WTC11 (cell line): ENCODE results near the gene UNC93B1. TPM values are rescaled to one million over a fixed set of nuclear protein-coding genes. Genes with fewer than 3 reads are reported as not detected.

Experiments used
- ATAC-seq: fragments of 200-7000 bp; cut with Tn5 transposase; 2 replicates; pipeline ENCODE4 v1.10.0; 2021; ENCODE audit warnings: mild to moderate bottlenecking, moderate library complexity
- Bru-seq: library from RNA; stranded (reverse); fragments of 400-500 nt; gene quantifications from one replicate; lab custom pipeline; 2021; lab: Mats Ljungman, UMichigan
- CTCF ChIA-PET: fragments of 300-600 bp; sonication (Branson Sonifier 250); formaldehyde crosslinking; loops from one replicate; lab custom pipeline; 2021; ENCODE audit warnings: antibody characterized with exemption; lab: Charles Lee
- POLR2A ChIA-PET: fragments of 350-600 bp; sonication (Branson Sonifier 250); formaldehyde crosslinking; loops from one replicate; lab custom pipeline; 2021; ENCODE audit warnings: antibody characterized with exemption; lab: Charles Lee
- DNase-seq: peaks from one replicate; pipeline ENCODE4 v3.0.0; 2021; ENCODE audit warnings: low spot score
- H3K27ac Mint-ChIP-seq: 2 replicates; pipeline ENCODE4 v1.8.0; 2021; ENCODE audit warnings: mixed read lengths
- H3K27me3 Mint-ChIP-seq: 2 replicates; pipeline ENCODE4 v1.8.0; 2021; ENCODE audit warnings: low read depth, mild to moderate bottlenecking, moderate library complexity, mixed read lengths
- H3K36me3 Mint-ChIP-seq: 2 replicates; pipeline ENCODE4 v1.8.0; 2021; ENCODE audit warnings: mixed read lengths
- H3K4me1 Mint-ChIP-seq: 2 replicates; pipeline ENCODE4 v1.8.0; 2022; ENCODE audit warnings: mixed read lengths
- H3K4me3 Mint-ChIP-seq: 2 replicates; pipeline ENCODE4 v1.8.0; 2021; ENCODE audit warnings: mild to moderate bottlenecking, moderate library complexity, mixed read lengths
- H3K9me3 Mint-ChIP-seq: 2 replicates; pipeline ENCODE4 v1.8.0; 2021; ENCODE audit warnings: mixed read lengths
- ATF6 ChIP-seq: sonication (generic); formaldehyde crosslinking; IDR thresholded peaks from 2 replicates; pipeline ENCODE4 v1.8.1; 2023; ENCODE audit warnings: mild to moderate bottlenecking, missing genetic modification reagents
- ELF4 ChIP-seq: sonication (generic); formaldehyde crosslinking; IDR thresholded peaks from 2 replicates; pipeline ENCODE4 v1.8.1; 2022; ENCODE audit warnings: low read depth, mild to moderate bottlenecking, moderate library complexity, missing genetic modification reagents
- EMX1 ChIP-seq: fragments of 250-450 bp; sonication (Bioruptor Pico); IDR thresholded peaks from 2 replicates; pipeline ENCODE4 v1.8.0; 2021; ENCODE audit warnings: mild to moderate bottlenecking
- ETV6 ChIP-seq: sonication (generic); formaldehyde crosslinking; IDR thresholded peaks from 2 replicates; pipeline ENCODE4 v1.8.1; 2022; ENCODE audit warnings: mild to moderate bottlenecking, missing genetic modification reagents
- FOXJ3 ChIP-seq: sonication (generic); formaldehyde crosslinking; IDR thresholded peaks from 2 replicates; pipeline ENCODE4 v1.9.0; 2021; ENCODE audit warnings: missing genetic modification reagents, mild to moderate bottlenecking, borderline replicate concordance
- GTF2I ChIP-seq: fragments of 250-450 bp; sonication (Bioruptor Pico); conservative IDR thresholded peaks from 2 replicates; pipeline ENCODE4 v1.4.0; 2021; ENCODE audit warnings: mild to moderate bottlenecking
- IRF2 ChIP-seq: sonication (generic); formaldehyde crosslinking; IDR thresholded peaks from 2 replicates; pipeline ENCODE4 v1.8.0; 2022; ENCODE audit warnings: low read depth, missing genetic modification reagents, borderline replicate concordance
- MAX ChIP-seq: sonication (generic); formaldehyde crosslinking; IDR thresholded peaks from 2 replicates; pipeline ENCODE4 v1.8.0; 2022; ENCODE audit warnings: mild to moderate bottlenecking, missing genetic modification reagents
- NFATC4 ChIP-seq: fragments of 250-450 bp; sonication (Bioruptor Pico); IDR thresholded peaks from 2 replicates; pipeline ENCODE4 v1.9.0; 2021; ENCODE audit warnings: mild to moderate bottlenecking
- OVOL2 ChIP-seq: fragments of 250-450 bp; sonication (Bioruptor Pico); IDR thresholded peaks from 2 replicates; pipeline ENCODE4 v1.9.0; 2021; ENCODE audit warnings: mild to moderate bottlenecking, borderline replicate concordance
- SP1 ChIP-seq: sonication (generic); formaldehyde crosslinking; conservative IDR thresholded peaks from 2 replicates; pipeline ENCODE4 v1.8.1; 2022; ENCODE audit warnings: missing genetic modification reagents
- USF1 ChIP-seq: sonication (generic); formaldehyde crosslinking; IDR thresholded peaks from 2 replicates; pipeline ENCODE4 v1.8.0; 2022; ENCODE audit warnings: mild to moderate bottlenecking, missing genetic modification reagents
- ZBTB43 ChIP-seq: sonication (generic); formaldehyde crosslinking; IDR thresholded peaks from 2 replicates; pipeline ENCODE4 v1.8.1; 2023; ENCODE audit warnings: mild to moderate bottlenecking, missing genetic modification reagents
- ZNF396 ChIP-seq: fragments of 250-450 bp; sonication (Bioruptor Pico); IDR thresholded peaks from 2 replicates; pipeline ENCODE4 v1.8.0; 2021; ENCODE audit warnings: mild to moderate bottlenecking, moderate library complexity, borderline replicate concordance
- long read RNA-seq, 3 experiments: library from RNA in 1 of 3; library from capped mRNA in 1 of 3; library from polyadenylated mRNA in 1 of 3; unstranded in 2 of 3; stranded (forward) in 1 of 3; transcript quantifications; one replicate each; pipeline ENCODE4 v2.0.0, GENCODE V29; 2021
- total RNA-seq: library from RNA; stranded (reverse); gene quantifications from 3 replicates; pipeline ENCODE4 v1.2.3, GENCODE V29; 2021
- TF ChIP-seq, protein P1 (sequence below): sonication (generic); formaldehyde crosslinking; IDR thresholded peaks from 2 replicates; pipeline ENCODE4 v1.8.1; 2023; ENCODE audit warnings: mild to moderate bottlenecking, missing genetic modification reagents, moderate library complexity

UNC93B1 gene
- total RNA-seq, result 27.7 to 29.7 TPM (median 27.9 TPM) in 3 replicates
- Bru-seq, nascent RNA, result percentile 49 among the genes with signal in this experiment
- long read RNA-seq, experiment 1, transcript UNC93B1-201 (11 exons, 2,316 nt), result major isoform, 101 of 127 reads
- long read RNA-seq, experiment 1, transcript UNC93B1-203 (3 exons, 529 nt), result minor isoform, 5 of 127 reads
- long read RNA-seq, experiment 1, partial matches to known transcripts, result 11 of 127 reads
- long read RNA-seq, experiment 1, other reads (novel, unspliced or antisense), result 10 of 127 reads
- long read RNA-seq, experiment 2, transcript UNC93B1-201 (11 exons, 2,316 nt), result major isoform, 16 of 36 reads
- long read RNA-seq, experiment 2, partial matches to known transcripts, result 11 of 36 reads
- long read RNA-seq, experiment 2, other reads (novel, unspliced or antisense), result 9 of 36 reads
- long read RNA-seq, experiment 3, result 0 reads

DNA sequence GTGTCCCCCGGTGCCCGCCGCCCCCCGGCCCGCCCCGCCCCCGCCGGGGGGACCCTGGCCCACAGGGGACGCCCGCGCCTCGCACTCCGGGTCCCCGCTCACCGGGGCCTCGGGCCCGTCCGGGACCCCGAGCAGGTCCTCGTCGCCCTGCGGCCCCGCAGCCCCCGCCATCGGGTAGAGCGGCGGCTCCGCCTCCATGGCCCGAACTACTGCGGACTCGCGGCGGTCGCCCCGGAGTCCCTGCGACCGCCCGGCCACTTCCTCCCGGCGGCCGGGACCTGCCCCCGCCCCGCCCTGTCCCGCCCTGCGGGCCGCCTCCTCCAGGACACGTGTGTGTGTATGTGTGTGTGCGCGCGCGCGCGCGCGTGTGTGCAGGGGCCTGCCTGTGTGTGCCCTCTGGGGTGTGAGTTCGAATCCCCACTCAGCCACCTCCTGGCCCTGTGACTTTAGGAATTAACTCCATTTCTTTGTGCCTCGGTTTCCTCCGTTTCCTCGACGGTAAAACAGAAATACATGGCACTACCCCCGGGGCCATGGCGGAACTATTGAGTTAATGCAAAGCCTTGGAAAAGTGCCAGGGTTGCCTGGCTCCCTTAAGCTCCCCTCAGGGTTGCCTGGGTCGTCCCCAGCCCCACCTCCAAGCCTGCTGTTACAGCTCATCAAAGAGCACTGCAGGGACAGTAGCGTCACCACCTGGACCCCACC, at the start of gene UNC93B1:
TSS of gene UNC93B1 (minus strand) at position 252 of the 705 bp plus-strand sequence. CDS start at position 198, 54 bp downstream.
- no peak for TF ChIP-seq FOXJ3 (CRISPR knock-in tag)
- peak; percentile 60; the same call in 1 of the 2 replicates for TF ChIP-seq USF1 (CRISPR knock-in tag)
- TF ChIP-seq, protein P1, sequence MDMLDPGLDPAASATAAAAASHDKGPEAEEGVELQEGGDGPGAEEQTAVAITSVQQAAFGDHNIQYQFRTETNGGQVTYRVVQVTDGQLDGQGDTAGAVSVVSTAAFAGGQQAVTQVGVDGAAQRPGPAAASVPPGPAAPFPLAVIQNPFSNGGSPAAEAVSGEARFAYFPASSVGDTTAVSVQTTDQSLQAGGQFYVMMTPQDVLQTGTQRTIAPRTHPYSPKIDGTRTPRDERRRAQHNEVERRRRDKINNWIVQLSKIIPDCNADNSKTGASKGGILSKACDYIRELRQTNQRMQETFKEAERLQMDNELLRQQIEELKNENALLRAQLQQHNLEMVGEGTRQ (CRISPR knock-in tag), result peak; percentile 71
- TF ChIP-seq SP1, result peak; percentile 69
- 0 out of 2 replicates have a peak, but pooled peaks have one; percentile 85 for TF ChIP-seq ZBTB43 (CRISPR knock-in tag)
- TF ChIP-seq OVOL2 (CRISPR knock-in tag), result no peak
- TF ChIP-seq GTF2I (CRISPR knock-in tag), result no peak
- TF ChIP-seq ETV6 (CRISPR knock-in tag), result no peak
- TF ChIP-seq MAX (CRISPR knock-in tag), result peak; percentile 70
- TF ChIP-seq ATF6 (CRISPR knock-in tag), result no peak
- TF ChIP-seq, all 79 proteins: peak for 5
- peaks cover 22% of the 10 kb centered on the region for H3K4me1 Mint-ChIP-seq
- 0 out of 2 replicates have a peak within 1 kb of the TSS, but pooled peaks have one; percentile 49 for H3K27ac Mint-ChIP-seq
- H3K4me3 Mint-ChIP-seq, result peak within 1 kb of the TSS; percentile 76
- POLR2A ChIA-PET, result no interaction called here
- ATAC-seq, result peak; percentile 79
- H3K9me3 Mint-ChIP-seq, result no peaks in the 10 kb centered on the region
- no peaks in the 10 kb centered on the region; the same call in none of the 2 replicates for H3K27me3 Mint-ChIP-seq
- peaks cover 2% of the 10 kb centered on the region for H3K36me3 Mint-ChIP-seq
- DNase-seq, result peak; percentile 78
- CTCF ChIA-PET, result interaction anchor here (1.9 to 2.0 kb wide), 2 partner anchors 11 to 49 kb away, joined by 9 to 10 read pairs; no protein-coding TSS in a partner anchor

DNA sequence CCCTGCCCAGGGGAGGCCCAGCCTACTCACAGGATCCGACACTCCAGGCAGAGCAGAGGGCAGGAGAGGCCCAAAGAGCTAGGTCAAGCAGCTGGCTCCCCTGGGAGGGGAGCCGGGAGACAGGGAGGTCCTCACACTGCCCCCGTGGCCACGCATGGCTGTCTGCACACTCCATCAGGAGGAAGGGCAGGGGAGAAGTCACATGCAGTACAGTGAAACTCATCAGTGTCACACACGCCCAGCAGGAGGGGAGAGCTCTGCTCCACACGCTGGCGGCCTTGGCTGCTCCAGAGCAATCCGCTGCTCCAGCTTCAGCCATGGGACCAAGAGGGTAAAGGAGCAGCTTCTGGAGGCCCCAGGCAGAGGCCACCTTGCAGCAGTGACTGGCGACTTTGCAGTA, 49.2 kb upstream of the UNC93B1 start:
- no peak for DNase-seq
- POLR2A ChIA-PET, result no interaction called here
- Mint-ChIP-seq H3K4me1 (peaks cover 6% of the 10 kb centered on the region), H3K36me3 (peaks cover 18% of the 10 kb centered on the region), H3K4me3 (no peak overlapping the region), H3K27me3 (no peaks in the 10 kb centered on the region), H3K27ac (no peak overlapping the region), H3K9me3 (no peaks in the 10 kb centered on the region)
- ATAC-seq, result no peak; the same call in 1 of the 2 replicates
- CTCF ChIA-PET, result interaction anchor here (1.2 kb wide), 1 partner anchor 153 kb away, joined by 3 read pairs; no protein-coding TSS in a partner anchor
- no peak for TF ChIP-seq ELF4 (CRISPR knock-in tag)
- TF ChIP-seq NFATC4 (CRISPR knock-in tag), result 0 out of 2 replicates have a peak, but pooled peaks have one; percentile 11
- TF ChIP-seq IRF2 (CRISPR knock-in tag), result no peak
- TF ChIP-seq EMX1 (CRISPR knock-in tag), result 0 out of 2 replicates have a peak, but pooled peaks have one; percentile 43
- no peak for TF ChIP-seq ZNF396 (CRISPR knock-in tag)
